Endodermal cell (in vitro differentiated cells): Measurements from ENCODE around the gene BAIAP2. TPM values are rescaled to one million over a fixed set of nuclear protein-coding genes. Genes with fewer than 3 reads are reported as not detected.

Experiments used
- DNase-seq: peaks from one replicate; pipeline ENCODE4 v3.0.0-alpha.2; 2017
- H3K27ac ChIP-seq: 2 replicates; pipeline ENCODE4 v1.5.1; 2013; ENCODE audit warnings: mild to moderate bottlenecking, low read depth, low read length, moderate library complexity
- H3K27me3 ChIP-seq: 2 replicates; pipeline ENCODE4 v1.6.1; 2013; ENCODE audit warnings: mild to moderate bottlenecking, low read length, moderate library complexity; ENCODE audit not compliant: insufficient read depth, control insufficient read depth, poor library complexity, severe bottlenecking
- H3K36me3 ChIP-seq: 2 replicates; pipeline ENCODE4 v1.7.0; 2013; ENCODE audit warnings: mild to moderate bottlenecking, low read length, moderate library complexity; ENCODE audit not compliant: control insufficient read depth, insufficient read depth
- H3K4me1 ChIP-seq: one replicate; pipeline ENCODE4 v1.7.0; 2013; ENCODE audit warnings: low read length; ENCODE audit not compliant: control insufficient read depth, insufficient read depth
- H3K4me3 ChIP-seq: 2 replicates; pipeline ENCODE4 v1.5.1; 2013; ENCODE audit warnings: mild to moderate bottlenecking, low read length, moderate library complexity
- H3K9ac ChIP-seq: 2 replicates; pipeline ENCODE4 v1.6.1; 2013; ENCODE audit warnings: mild to moderate bottlenecking, low read length, moderate library complexity; ENCODE audit not compliant: poor library complexity, severe bottlenecking; ENCODE audit errors: extremely low read depth
- H3K9me3 ChIP-seq: 2 replicates; pipeline ENCODE4 v1.6.1; 2013; ENCODE audit warnings: mild to moderate bottlenecking, low read length, moderate library complexity; ENCODE audit not compliant: control insufficient read depth
- H3K27ac Mint-ChIP-seq: 2 replicates; pipeline ENCODE4 v1.8.0; 2020; ENCODE audit warnings: mixed read lengths
- H3K27me3 Mint-ChIP-seq: 2 replicates; pipeline ENCODE4 v1.8.0; 2021; ENCODE audit warnings: mild to moderate bottlenecking, mixed read lengths; ENCODE audit not compliant: insufficient read depth
- H3K36me3 Mint-ChIP-seq: 2 replicates; pipeline ENCODE4 v1.8.0; 2020; ENCODE audit warnings: low read depth, mixed read lengths
- H3K4me1 Mint-ChIP-seq: 2 replicates; pipeline ENCODE4 v1.8.0; 2020; ENCODE audit warnings: mixed read lengths
- H3K4me3 Mint-ChIP-seq: 2 replicates; pipeline ENCODE4 v1.8.0; 2020; ENCODE audit warnings: mild to moderate bottlenecking, moderate library complexity, mixed read lengths
- H3K9me3 Mint-ChIP-seq: 2 replicates; pipeline ENCODE4 v1.8.0; 2020; ENCODE audit warnings: mild to moderate bottlenecking, mixed read lengths
- CTCF ChIP-seq: fragments of 200-600 bp; sonication (generic); conservative IDR thresholded peaks from 2 replicates; pipeline ENCODE4 v1.5.0; 2021; ENCODE audit warnings: antibody characterized with exemption, mild to moderate bottlenecking
- WGBS, 2 experiments: methylation state at CpG; one replicate each; pipeline versions ENCODE4 v1.1.5 to v1.1.7; 2013; ENCODE audit warnings: missing lambda C conversion rate in 2 of 2, mixed read lengths in 1 of 2; ENCODE audit not compliant: insufficient coverage in 1 of 2, insufficient read length in 1 of 2; 5-methylcytosine and 5-hydroxymethylcytosine counted together
- total RNA-seq, 2 donors: library from RNA; stranded (reverse); fragmentation: NEBNext Ultra II Directional in 1 of 2; extraction: Animal tissue kit (Norgen Biotek cat#: 25700) in 1 of 2; gene quantifications; 2 replicates in 1 of 2; 3 replicates in 1 of 2; pipeline ENCODE4 v1.2.1, GENCODE V29; 2021

Gene BAIAP2
- total RNA-seq, 2 donors from 2014 or later = 24.9 to 32.7 TPM

GRCh38 chr17:81116704-81117103 lies 81.8 kb downstream of the BAIAP2 start:
- H3K36me3 Mint-ChIP-seq = no peaks in the 10 kb centered on the region
- no peaks in the 10 kb centered on the region for H3K4me1 ChIP-seq
- H3K36me3 ChIP-seq = no peaks in the 10 kb centered on the region
- no peaks in the 10 kb centered on the region for H3K27me3 Mint-ChIP-seq
- no peak overlapping the region for H3K4me3 Mint-ChIP-seq
- no peak overlapping the region for H3K4me3 ChIP-seq
- H3K9ac ChIP-seq = no peak overlapping the region
- H3K9me3 Mint-ChIP-seq = no peaks in the 10 kb centered on the region
- TF ChIP-seq CTCF = no peak
- 80 to 87% methylated on average over 2 to 8 of the region's 8 CpGs for whole genome bisulfite sequencing, 2 experiments
- no peaks in the 10 kb centered on the region for H3K27me3 ChIP-seq
- no peaks in the 10 kb centered on the region for H3K9me3 ChIP-seq
- no peaks in the 10 kb centered on the region for H3K4me1 Mint-ChIP-seq
- DNase-seq = no peak
- H3K27ac Mint-ChIP-seq = peak overlapping the region; percentile 68
- H3K27ac ChIP-seq = no peak overlapping the region

- Mint-ChIP-seq H3K27ac (no peak overlapping the region), H3K27me3 (no peaks in the 10 kb centered on the region), H3K36me3 (no peaks in the 10 kb centered on the region), H3K4me3 (no peak overlapping the region), H3K4me1 (no peaks in the 10 kb centered on the region), H3K9me3 (no peaks in the 10 kb centered on the region)
- no peak for TF ChIP-seq CTCF
- H3K4me1 ChIP-seq = no peaks in the 10 kb centered on the region
- H3K27ac ChIP-seq = peak overlapping the region; percentile 24
- H3K36me3 ChIP-seq = no peaks in the 10 kb centered on the region
- no peak for DNase-seq
- WGBS, 2 experiments = 85 to 90% methylated on average over 8 to 20 of the region's 20 CpGs
- H3K4me3 ChIP-seq = no peak overlapping the region
- no peaks in the 10 kb centered on the region for H3K27me3 ChIP-seq
- no peak overlapping the region for H3K9ac ChIP-seq
- no peaks in the 10 kb centered on the region for H3K9me3 ChIP-seq
Measured at GRCh38 chr17:81117672-81118198, 82.8 kb downstream of the BAIAP2 start.

- WGBS, 2 experiments = 77 to 92% methylated on average over 11 to 24 of the region's 24 CpGs
Measured at GRCh38 chr17:81118308-81119221, 83.6 kb downstream of the BAIAP2 start.

More at GRCh38 chr17:81118308-81119221, 83.6 kb downstream of the BAIAP2 start:
- no peaks in the 10 kb centered on the region for H3K9me3 Mint-ChIP-seq
- H3K27ac Mint-ChIP-seq = peak overlapping the region; percentile 17
- no peaks in the 10 kb centered on the region for H3K9me3 ChIP-seq
- H3K27ac ChIP-seq = no peak overlapping the region
- H3K27me3 ChIP-seq = no peaks in the 10 kb centered on the region
- peak overlapping the region; percentile 49 for H3K4me3 Mint-ChIP-seq
- H3K4me3 ChIP-seq = no peak overlapping the region
- peak; percentile 77 for DNase-seq
- H3K27me3 Mint-ChIP-seq = no peaks in the 10 kb centered on the region
- H3K4me1 ChIP-seq = no peaks in the 10 kb centered on the region
- no peak for TF ChIP-seq CTCF
- H3K4me1 Mint-ChIP-seq = no peaks in the 10 kb centered on the region
- no peaks in the 10 kb centered on the region for H3K36me3 ChIP-seq
- no peaks in the 10 kb centered on the region for H3K36me3 Mint-ChIP-seq
- no peak overlapping the region for H3K9ac ChIP-seq
